HUES64 (cell line): ENCODE results near the gene RPS6KA5.
"Not testable (repeated sequence)": the region's sequence is repeated elsewhere in the genome, so short reads cannot be mapped to it uniquely, and the experiment has no call there.

ENCODE experiments used
- H3K27ac ChIP-seq: 2 replicates; pipeline ENCODE4 v1.7.0; 2013; ENCODE audit warnings: low read depth, low read length, inconsistent platforms
- H3K27me3 ChIP-seq: 2 replicates; pipeline ENCODE4 v1.6.1; 2013; ENCODE audit warnings: mild to moderate bottlenecking, low read length; ENCODE audit not compliant: insufficient read depth
- H3K36me3 ChIP-seq: 2 replicates; pipeline ENCODE4 v1.6.1; 2013; ENCODE audit warnings: mild to moderate bottlenecking, low read length; ENCODE audit not compliant: insufficient read depth
- H3K4me1 ChIP-seq: 2 replicates; pipeline ENCODE4 v1.6.1; 2013; ENCODE audit warnings: mild to moderate bottlenecking, low read length, moderate library complexity; ENCODE audit not compliant: insufficient read depth
- H3K4me3 ChIP-seq: 2 replicates; pipeline ENCODE4 v1.5.1; 2013; ENCODE audit warnings: mild to moderate bottlenecking, low read length, moderate library complexity
- H3K9ac ChIP-seq: 2 replicates; pipeline ENCODE4 v1.6.1; 2013; ENCODE audit warnings: mild to moderate bottlenecking, low read depth, low read length
- H3K9me3 ChIP-seq: 2 replicates; pipeline ENCODE4 v1.6.1; 2013; ENCODE audit warnings: low read depth, low read length; ENCODE audit not compliant: insufficient read depth
- WGBS: fragments of 150-250, 120-280 bp; methylation state at CpG from one replicate; pipeline ENCODE4 v1.1.7; 2013; ENCODE audit warnings: missing lambda C conversion rate; 5-methylcytosine and 5-hydroxymethylcytosine counted together

The RPS6KA5 gene

DNA sequence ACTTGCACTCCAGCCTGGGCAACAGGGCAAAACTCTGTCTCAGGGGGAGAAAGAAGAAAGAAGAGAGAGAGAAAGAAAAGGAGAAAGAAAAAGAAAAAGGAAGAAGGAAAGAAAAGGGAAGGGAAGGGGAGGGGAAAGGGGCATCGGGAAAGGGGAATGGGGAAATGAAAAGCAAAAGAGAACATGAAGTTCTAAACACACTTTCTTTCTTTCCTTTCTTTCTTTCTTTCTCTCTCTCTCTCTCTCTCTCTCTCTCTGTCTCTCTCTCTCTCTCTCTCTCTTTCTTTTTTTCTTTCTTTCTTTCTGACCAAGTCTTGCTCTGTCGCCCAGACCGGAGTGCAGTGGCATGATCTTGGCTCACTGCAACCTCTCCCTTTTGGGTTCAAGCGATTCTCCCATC, 76.9 kb downstream of the RPS6KA5 start:
- H3K9me3 ChIP-seq: no peaks in the 10 kb centered on the region
- H3K36me3 ChIP-seq: no peaks in the 10 kb centered on the region
- no peaks in the 10 kb centered on the region for H3K27me3 ChIP-seq
- no peak overlapping the region for H3K4me3 ChIP-seq
- WGBS: 91% methylated on average over 4 of the region's 4 CpGs
- no peak overlapping the region for H3K27ac ChIP-seq
- H3K4me1 ChIP-seq: no peaks in the 10 kb centered on the region
- H3K9ac ChIP-seq: no peak overlapping the region

DNA sequence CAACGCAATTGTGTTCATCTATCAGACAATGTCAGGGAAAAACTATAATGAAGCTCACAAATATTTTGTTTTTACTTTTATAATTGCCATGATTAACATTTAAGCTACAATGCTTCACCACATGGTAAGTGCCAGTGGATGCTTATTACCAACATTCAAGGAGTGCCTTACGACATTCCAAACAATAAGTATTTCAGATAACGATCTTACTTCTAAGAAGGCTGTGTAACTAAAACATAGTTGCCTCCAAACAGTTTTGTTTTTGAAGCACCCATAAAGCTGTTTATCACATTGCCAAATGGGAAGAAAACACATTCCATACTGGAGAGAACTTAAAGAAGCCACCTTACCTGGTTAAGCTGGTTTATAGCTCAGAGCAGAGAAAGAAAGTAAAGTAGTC, 78.8 kb downstream of the RPS6KA5 start:
- Histone ChIP-seq H3K36me3 (no peaks in the 10 kb centered on the region), H3K9me3 (no peaks in the 10 kb centered on the region), H3K4me1 (no peaks in the 10 kb centered on the region), H3K27ac (no peak overlapping the region), H3K4me3 (no peak overlapping the region), H3K27me3 (no peaks in the 10 kb centered on the region), H3K9ac (no peak overlapping the region)
- 92% methylated on average over 3 of the region's 3 CpGs for WGBS

DNA sequence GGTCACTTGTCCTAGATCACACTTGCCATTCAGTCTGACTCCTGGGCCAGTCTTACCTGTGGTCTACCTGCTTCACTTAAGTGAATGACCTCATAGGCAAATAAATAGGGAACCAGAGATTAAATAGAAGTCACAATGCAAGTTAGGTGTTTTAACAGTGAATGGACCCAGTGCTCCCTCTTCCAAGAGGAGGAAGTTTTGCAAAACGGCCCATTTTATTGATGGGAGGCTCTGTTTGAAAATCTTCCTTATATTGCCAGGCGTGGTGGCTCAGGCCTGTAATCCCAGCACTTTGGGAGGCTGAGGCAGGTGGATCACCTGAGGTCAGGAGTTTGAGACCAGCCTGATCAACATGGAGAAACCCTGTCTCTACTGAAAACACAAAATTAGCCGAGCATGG, 79.8 kb downstream of the RPS6KA5 start:
- H3K9ac ChIP-seq, H3K36me3 ChIP-seq, H3K9me3 ChIP-seq, H3K27ac ChIP-seq, H3K4me1 ChIP-seq, H3K27me3 ChIP-seq, H3K4me3 ChIP-seq: not testable (repeated sequence)
- WGBS: 87% methylated on average over 3 of the region's 3 CpGs

DNA sequence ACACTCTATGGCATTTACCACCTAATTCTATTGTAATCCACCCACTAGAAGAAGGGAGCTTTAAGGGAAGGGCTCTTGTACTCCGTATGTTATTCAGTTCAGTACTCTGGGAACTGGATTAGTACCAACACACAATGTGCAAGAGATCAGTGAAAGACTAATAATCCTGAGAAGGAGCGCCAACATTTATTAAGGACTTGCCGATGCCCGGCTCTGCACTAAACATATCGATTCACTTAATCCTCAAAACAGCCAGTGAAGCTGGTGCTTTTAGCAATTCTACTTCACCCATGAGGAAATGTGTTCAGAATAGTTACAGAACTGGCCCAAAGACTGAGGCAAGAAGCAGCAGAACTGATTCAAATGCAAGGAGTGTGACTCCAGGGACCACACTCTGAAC, 80.9 kb downstream of the RPS6KA5 start:
- Histone ChIP-seq H3K4me1 (no peaks in the 10 kb centered on the region), H3K36me3 (no peaks in the 10 kb centered on the region), H3K9me3 (no peaks in the 10 kb centered on the region), H3K9ac (no peak overlapping the region), H3K27ac (no peak overlapping the region), H3K27me3 (no peaks in the 10 kb centered on the region), H3K4me3 (no peak overlapping the region)
- 96% methylated on average over 5 of the region's 5 CpGs for WGBS

DNA sequence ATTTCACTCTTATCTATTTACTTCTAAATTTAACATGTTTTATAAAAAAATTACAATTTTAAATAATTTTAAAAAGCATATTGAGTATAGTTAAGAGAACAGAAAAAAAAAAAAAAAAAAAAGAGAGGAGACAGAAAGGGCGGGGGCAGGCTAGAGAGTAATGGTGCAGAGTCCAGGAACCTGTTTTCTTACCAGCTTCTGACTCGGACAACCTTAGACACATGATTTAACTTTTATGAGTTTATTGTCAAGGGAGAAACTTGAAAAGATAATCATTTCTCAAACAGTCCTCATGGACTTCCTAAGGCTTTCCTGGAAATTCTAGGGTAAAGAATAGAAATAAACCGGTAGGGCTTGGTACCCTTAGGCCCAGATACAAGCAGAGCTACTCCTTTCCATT, 84.3 kb downstream of the RPS6KA5 start:
- H3K4me3 ChIP-seq: no peak overlapping the region
- H3K36me3 ChIP-seq: no peaks in the 10 kb centered on the region
- H3K27me3 ChIP-seq: no peaks in the 10 kb centered on the region
- H3K4me1 ChIP-seq: no peaks in the 10 kb centered on the region
- no peak overlapping the region for H3K27ac ChIP-seq
- H3K9ac ChIP-seq: no peak overlapping the region
- WGBS: 89% methylated on average over 3 of the region's 3 CpGs
- H3K9me3 ChIP-seq: no peaks in the 10 kb centered on the region

DNA sequence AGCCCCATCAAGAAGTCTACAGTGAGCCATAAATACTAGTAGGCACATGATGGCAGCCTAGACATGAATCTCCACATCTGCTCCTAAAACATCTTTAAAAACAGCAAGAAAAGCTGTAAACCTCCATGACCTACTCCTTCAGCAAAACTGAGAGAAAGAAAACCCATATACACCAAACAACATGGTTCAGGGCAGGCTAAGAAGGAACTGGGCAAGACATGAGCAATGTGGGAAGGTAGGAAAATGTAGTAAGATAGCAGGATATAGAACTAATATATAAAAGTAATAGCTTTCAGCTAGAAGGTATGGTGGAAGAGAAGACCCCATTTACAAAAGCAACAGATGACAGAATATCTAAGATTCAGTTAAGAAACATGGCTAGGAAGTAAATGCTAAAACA, 88.8 kb downstream of the RPS6KA5 start:
- Histone ChIP-seq H3K4me1 (no peaks in the 10 kb centered on the region), H3K36me3 (no peaks in the 10 kb centered on the region), H3K9me3 (peaks cover 6% of the 10 kb centered on the region; the same call in 1 of the 2 replicates), H3K27me3 (no peaks in the 10 kb centered on the region), H3K9ac (no peak overlapping the region), H3K27ac (no peak overlapping the region), H3K4me3 (no peak overlapping the region)

DNA sequence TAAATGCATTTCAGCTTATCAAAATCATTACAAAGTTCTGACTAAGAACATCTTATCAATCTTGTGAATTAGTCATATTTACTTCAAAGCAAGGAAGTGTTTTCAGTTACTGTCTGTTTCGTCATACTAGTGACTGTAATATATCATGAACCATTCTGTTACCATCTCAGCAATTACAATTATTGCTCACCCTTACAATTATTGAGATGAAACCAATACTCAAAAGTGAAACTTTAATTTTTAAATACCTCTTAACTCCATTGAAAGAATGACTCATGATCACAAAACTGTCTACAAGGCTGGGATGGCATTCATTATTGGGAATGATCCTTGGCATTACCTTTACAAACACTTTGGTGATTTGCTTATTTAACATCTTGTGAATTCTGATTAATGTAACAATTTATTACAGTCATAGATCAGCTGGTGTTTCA, 90.3 kb downstream of the RPS6KA5 start:
- Histone ChIP-seq H3K9me3 (peaks cover 6% of the 10 kb centered on the region; the same call in 1 of the 2 replicates), H3K4me3 (no peak overlapping the region), H3K36me3 (no peaks in the 10 kb centered on the region), H3K9ac (no peak overlapping the region), H3K27me3 (no peaks in the 10 kb centered on the region), H3K4me1 (no peaks in the 10 kb centered on the region), H3K27ac (no peak overlapping the region)
- WGBS: 100% methylated on average over 1 of the region's 1 CpG

DNA sequence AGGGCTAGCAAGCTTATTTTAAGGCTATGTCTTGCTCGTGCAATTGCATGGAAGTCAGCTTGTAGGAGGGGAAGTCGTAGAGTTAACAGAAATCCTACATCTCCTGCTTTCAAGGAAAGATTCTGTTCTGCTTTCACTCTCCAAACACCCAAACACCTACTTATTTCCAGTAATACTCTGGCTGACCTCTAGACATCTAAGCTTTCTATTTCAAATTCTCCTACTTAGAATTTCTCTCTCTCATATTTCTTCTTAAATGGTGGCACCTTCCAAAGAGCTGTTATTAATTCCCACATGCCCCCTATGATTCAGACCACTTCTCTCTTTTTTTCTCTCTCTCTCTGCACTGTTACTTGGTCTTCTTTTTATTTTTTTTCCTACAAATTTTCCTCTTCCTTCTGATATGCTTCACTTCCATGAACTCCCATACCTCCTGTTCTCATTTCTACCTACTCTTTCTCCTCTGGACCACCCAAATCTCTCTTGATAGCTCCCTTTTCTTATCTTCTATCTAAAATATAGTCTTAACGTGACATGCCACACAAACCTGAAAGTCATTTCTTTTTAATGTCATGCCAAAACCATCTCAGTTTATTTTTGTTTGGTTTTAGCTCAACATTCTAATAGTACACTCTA, 90.8 kb downstream of the RPS6KA5 start:
- no peaks in the 10 kb centered on the region for H3K36me3 ChIP-seq
- no peak overlapping the region for H3K4me3 ChIP-seq
- H3K9ac ChIP-seq: no peak overlapping the region
- no peak overlapping the region for H3K27ac ChIP-seq
- no peaks in the 10 kb centered on the region for H3K27me3 ChIP-seq
- H3K9me3 ChIP-seq: peaks cover 6% of the 10 kb centered on the region; the same call in 1 of the 2 replicates
- 88% methylated on average over 3 of the region's 3 CpGs for WGBS
- no peaks in the 10 kb centered on the region for H3K4me1 ChIP-seq

DNA sequence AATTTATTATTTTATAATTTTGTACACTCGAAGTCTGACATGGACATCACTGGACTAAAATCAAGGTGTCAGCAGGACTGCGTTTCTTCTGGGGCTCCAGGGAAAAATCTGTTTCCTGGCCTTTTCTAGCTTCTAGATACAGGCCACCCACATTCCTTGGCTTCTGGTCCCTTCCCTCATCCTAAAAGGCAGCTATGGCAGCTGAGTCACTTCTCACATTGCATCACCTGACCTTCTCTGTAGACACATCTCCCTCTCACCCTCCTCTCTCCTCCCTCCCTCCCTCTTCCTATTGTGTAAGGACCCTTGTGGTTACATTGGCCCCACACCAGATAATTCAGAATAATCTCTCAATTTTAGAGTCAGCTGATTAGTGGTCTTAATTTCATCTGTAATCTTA, 92.4 kb downstream of the RPS6KA5 start:
- Histone ChIP-seq H3K27me3 (no peaks in the 10 kb centered on the region), H3K27ac (no peak overlapping the region), H3K9ac (no peak overlapping the region), H3K9me3 (peaks cover 6% of the 10 kb centered on the region; the same call in 1 of the 2 replicates), H3K4me1 (no peaks in the 10 kb centered on the region), H3K4me3 (no peak overlapping the region), H3K36me3 (no peaks in the 10 kb centered on the region)
- 97% methylated on average over 2 of the region's 2 CpGs for WGBS

DNA sequence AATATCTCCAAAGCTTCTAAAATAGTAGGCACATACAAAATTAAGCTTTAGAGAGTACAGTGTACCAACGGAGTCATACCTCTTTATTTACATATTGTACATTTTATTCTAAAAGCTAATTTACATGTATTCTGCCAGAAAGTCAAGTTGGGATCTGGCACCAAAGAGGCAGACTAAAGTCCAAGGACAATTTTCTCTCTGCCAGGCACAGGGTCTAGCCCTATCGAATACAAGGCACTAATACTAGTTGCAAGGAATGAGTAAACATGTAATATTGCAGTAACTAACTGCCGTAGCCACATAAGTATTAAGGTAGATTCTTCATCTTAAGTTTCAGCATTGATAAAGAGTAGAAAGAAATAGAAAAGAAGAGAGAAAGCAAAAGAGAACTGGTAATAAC, 93.9 kb downstream of the RPS6KA5 start:
- H3K27me3 ChIP-seq: no peaks in the 10 kb centered on the region
- H3K4me3 ChIP-seq: no peak overlapping the region
- WGBS: 96% methylated on average over 3 of the region's 3 CpGs

DNA sequence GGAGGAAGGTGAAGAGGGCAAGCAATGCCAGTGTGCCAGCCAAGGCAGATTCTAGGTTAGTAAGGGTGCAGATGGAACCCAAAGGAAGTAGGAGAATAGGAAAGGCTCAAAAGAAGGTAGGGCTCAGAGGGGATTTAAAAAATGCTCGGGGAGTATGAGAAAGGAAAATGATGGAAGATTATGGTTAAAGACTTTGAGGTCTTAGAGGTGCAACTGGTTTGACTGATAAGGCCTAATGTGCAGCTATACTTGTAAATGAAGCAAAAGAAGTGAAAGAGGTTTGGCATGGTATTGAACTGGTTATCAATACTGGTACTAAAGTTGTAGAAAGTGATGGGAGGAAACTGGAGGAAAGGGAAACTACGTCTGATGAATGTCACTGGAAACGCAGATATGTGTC, 94.7 kb downstream of the RPS6KA5 start:
- Histone ChIP-seq H3K4me1 (no peaks in the 10 kb centered on the region), H3K27me3 (no peaks in the 10 kb centered on the region), H3K27ac (no peak overlapping the region), H3K9me3 (peaks cover 6% of the 10 kb centered on the region; the same call in 1 of the 2 replicates), H3K36me3 (no peaks in the 10 kb centered on the region), H3K9ac (no peak overlapping the region), H3K4me3 (no peak overlapping the region)
- WGBS: 91% methylated on average over 3 of the region's 3 CpGs

More for the DNA sequence above, 93.9 kb downstream of the RPS6KA5 start:
- Histone ChIP-seq H3K9me3 (peaks cover 6% of the 10 kb centered on the region; the same call in 1 of the 2 replicates), H3K9ac (no peak overlapping the region), H3K36me3 (no peaks in the 10 kb centered on the region), H3K27ac (no peak overlapping the region), H3K4me1 (no peaks in the 10 kb centered on the region)

DNA sequence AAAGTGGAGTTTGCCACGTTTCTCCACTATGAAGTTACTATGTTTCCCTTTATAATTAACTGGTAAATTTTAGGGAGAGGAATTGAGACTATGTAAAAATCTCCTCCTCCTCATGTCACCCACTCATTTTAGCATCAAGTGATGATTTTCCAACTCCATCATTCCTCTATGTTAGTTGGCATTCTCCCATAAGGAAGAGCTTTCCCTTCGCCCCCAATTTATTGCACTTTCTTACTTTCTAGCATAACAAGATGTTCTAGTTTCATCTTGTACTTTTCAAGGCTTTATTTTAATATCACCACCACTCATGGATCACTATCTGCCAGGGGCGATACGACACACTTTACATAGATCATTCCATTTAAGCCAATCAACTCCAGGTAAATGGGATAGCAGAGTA, 97.1 kb downstream of the RPS6KA5 start:
- WGBS: 93% methylated on average over 3 of the region's 4 CpGs
- H3K9me3 ChIP-seq: peaks cover 6% of the 10 kb centered on the region; the same call in 1 of the 2 replicates
- no peaks in the 10 kb centered on the region for H3K36me3 ChIP-seq
- no peak overlapping the region for H3K9ac ChIP-seq
- no peak overlapping the region for H3K4me3 ChIP-seq
- no peak overlapping the region for H3K27ac ChIP-seq
- no peaks in the 10 kb centered on the region for H3K27me3 ChIP-seq
- H3K4me1 ChIP-seq: no peaks in the 10 kb centered on the region
